K562 (cell line): Measurements from ENCODE around the gene AP3M1. TPM values are rescaled to one million over a fixed set of nuclear protein-coding genes. Genes with fewer than 3 reads are reported as not detected.
A peak's percentile ranks its signal among the peaks of the same experiment; 100 is the strongest.

Source experiments
- ETV6 ChIP-seq, 3 experiments: fragments of 150-350 bp in 1 of 3; sonication (generic) in 1 of 3; formaldehyde crosslinking in 1 of 3; IDR thresholded peaks; 2 replicates each; pipeline versions ENCODE4 v1.6.1 to v1.8.0; 2014 to 2022; ENCODE audit warnings: borderline replicate concordance in 2 of 3, low read depth in 2 of 3, antibody characterized with exemption in 1 of 3, low read length in 1 of 3, mild to moderate bottlenecking in 1 of 3, missing genetic modification reagents in 1 of 3
- GATAD2A ChIP-seq: fragments of 450-650 bp; IDR thresholded peaks from 2 replicates; pipeline ENCODE4 v1.6.1; 2017
- HNRNPK ChIP-seq: fragments of 200-400 bp; formaldehyde crosslinking; IDR thresholded peaks from one replicate; pipeline ENCODE4 v1.6.1; 2018; ENCODE audit warnings: mild to moderate bottlenecking, low read depth, low read length; ENCODE audit not compliant: poor library complexity, severe bottlenecking
- NCOA4 ChIP-seq: fragments of 450-650 bp; IDR thresholded peaks from 2 replicates; pipeline ENCODE4 v1.6.1; 2018; ENCODE audit warnings: mild to moderate bottlenecking; ENCODE audit not compliant: partially characterized antibody
- SETDB1 ChIP-seq: IDR thresholded peaks from one replicate; pipeline ENCODE4 v1.6.1; 2012; ENCODE audit warnings: low read length, control low read depth, inconsistent platforms
- SP2 ChIP-seq: IDR thresholded peaks from 2 replicates; pipeline ENCODE4 v1.6.1; 2011; ENCODE audit warnings: mild to moderate bottlenecking, low read depth, low read length, moderate library complexity; ENCODE audit not compliant: poor library complexity, severe bottlenecking; ENCODE audit errors: extremely low read depth
- ZBTB33 ChIP-seq: sonication (generic); formaldehyde crosslinking; IDR thresholded peaks from 2 replicates; pipeline ENCODE4 v1.8.1; 2023; ENCODE audit warnings: mild to moderate bottlenecking, missing genetic modification reagents
- ZNF140 ChIP-seq: fragments of 250-450 bp; sonication (Bioruptor Pico); IDR thresholded peaks from 2 replicates; pipeline ENCODE4 v1.8.0; 2021; ENCODE audit warnings: moderate library complexity, mild to moderate bottlenecking, inconsistent platforms
- ZNF764 ChIP-seq: fragments of 250-450 bp; sonication (Bioruptor Pico); IDR thresholded peaks from 2 replicates; pipeline ENCODE4 v1.4.0; 2020; ENCODE audit warnings: low read depth, mild to moderate bottlenecking, moderate library complexity
- polyA plus RNA-seq, 8 experiments: library from polyadenylated mRNA; depleted of rRNA in 4 of 8; stranded (reverse) in 5 of 8; unstranded in 3 of 8; fragments of >200 nt; fragmentation: Nextera tagmentation in 2 of 8; fragmentation: Illumina TruSeq in 1 of 8; extraction: Ambion mirVana in 2 of 8; extraction: Trizol in 1 of 8; gene quantifications; 2 replicates each; pipeline versions ENCODE4 v1.2.1 to v1.2.3, GENCODE V29; 2011 to 2014; ENCODE audit warnings: inconsistent platforms in 1 of 8, missing spikeins in 1 of 8
- total RNA-seq, 7 experiments: library from RNA; depleted of rRNA in 6 of 7; stranded (reverse); fragments of >200 nt in 6 of 7; fragmentation: Illumina TruSeq in 2 of 7; extraction: Trizol in 2 of 7; gene quantifications; 2 replicates each; pipeline versions ENCODE4 v1.2.1 to v1.2.3, GENCODE V29; 2011 to 2021; ENCODE audit warnings: low replicate concordance in 1 of 7
- TF ChIP-seq, protein P1 (sequence below): fragments of 200-600 bp; sonication (generic); IDR thresholded peaks from one replicate; pipeline ENCODE4 v1.6.1; 2012; ENCODE audit warnings: mild to moderate bottlenecking, low read depth, low read length, inconsistent platforms

AP3M1 gene
- total and polyA plus RNA-seq, 9 of the 15 experiments (the other 6 are each of a cell fraction or from before 2014, with no cell fraction given) = 44.3 to 135 (median 67.6) TPM

DNA sequence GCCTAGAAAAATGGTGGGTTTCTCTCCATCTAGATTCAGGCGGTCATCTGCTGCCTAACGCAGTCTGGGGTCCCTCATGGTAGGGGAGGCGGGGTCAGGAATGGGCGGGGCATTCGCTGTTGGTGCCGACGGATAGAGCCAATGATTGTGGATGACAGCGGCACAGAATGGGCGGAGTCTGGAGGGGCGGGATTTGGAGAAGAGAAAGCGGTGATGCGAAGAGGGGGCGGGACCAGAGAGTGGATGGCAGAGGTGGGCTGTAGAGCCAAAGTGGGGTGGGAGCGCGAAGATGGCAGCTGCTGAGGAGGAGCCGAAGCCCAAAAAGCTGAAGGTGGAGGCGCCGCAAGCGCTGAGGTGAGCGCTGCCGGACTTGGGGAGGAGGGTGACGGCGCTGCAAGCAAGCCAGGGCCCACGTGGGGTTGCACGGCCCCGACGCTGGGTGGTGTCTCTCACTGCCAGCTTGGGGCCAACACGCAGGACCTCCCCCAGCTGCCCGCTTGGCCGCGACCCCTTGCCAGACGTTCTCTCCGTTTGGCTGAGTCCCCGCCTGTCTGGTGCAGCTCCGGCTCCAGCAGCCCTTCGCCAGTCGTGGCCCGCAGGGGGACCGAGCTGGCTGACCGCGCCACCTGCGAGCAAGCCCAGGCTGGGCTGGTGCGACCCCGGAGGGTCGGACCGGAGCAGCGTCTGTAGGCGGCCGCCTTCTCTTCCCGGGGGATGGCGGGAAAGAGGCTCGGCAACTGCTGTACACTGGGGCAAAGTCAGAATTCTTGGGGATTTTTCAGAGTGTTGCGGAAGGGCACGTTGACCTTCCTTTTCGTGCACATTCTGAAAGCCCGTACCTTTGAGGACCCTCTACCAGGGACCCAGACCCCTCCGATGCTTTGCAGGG, 606 bp upstream of the AP3M1 start, which contains the start of gene ADK (continued):
- no peak for TF ChIP-seq SP2
- peak; percentile 67 for TF ChIP-seq ZBTB33
- no peak for TF ChIP-seq HNRNPK
- peak; percentile 97 for TF ChIP-seq GATAD2A
- TF ChIP-seq, protein P1, sequence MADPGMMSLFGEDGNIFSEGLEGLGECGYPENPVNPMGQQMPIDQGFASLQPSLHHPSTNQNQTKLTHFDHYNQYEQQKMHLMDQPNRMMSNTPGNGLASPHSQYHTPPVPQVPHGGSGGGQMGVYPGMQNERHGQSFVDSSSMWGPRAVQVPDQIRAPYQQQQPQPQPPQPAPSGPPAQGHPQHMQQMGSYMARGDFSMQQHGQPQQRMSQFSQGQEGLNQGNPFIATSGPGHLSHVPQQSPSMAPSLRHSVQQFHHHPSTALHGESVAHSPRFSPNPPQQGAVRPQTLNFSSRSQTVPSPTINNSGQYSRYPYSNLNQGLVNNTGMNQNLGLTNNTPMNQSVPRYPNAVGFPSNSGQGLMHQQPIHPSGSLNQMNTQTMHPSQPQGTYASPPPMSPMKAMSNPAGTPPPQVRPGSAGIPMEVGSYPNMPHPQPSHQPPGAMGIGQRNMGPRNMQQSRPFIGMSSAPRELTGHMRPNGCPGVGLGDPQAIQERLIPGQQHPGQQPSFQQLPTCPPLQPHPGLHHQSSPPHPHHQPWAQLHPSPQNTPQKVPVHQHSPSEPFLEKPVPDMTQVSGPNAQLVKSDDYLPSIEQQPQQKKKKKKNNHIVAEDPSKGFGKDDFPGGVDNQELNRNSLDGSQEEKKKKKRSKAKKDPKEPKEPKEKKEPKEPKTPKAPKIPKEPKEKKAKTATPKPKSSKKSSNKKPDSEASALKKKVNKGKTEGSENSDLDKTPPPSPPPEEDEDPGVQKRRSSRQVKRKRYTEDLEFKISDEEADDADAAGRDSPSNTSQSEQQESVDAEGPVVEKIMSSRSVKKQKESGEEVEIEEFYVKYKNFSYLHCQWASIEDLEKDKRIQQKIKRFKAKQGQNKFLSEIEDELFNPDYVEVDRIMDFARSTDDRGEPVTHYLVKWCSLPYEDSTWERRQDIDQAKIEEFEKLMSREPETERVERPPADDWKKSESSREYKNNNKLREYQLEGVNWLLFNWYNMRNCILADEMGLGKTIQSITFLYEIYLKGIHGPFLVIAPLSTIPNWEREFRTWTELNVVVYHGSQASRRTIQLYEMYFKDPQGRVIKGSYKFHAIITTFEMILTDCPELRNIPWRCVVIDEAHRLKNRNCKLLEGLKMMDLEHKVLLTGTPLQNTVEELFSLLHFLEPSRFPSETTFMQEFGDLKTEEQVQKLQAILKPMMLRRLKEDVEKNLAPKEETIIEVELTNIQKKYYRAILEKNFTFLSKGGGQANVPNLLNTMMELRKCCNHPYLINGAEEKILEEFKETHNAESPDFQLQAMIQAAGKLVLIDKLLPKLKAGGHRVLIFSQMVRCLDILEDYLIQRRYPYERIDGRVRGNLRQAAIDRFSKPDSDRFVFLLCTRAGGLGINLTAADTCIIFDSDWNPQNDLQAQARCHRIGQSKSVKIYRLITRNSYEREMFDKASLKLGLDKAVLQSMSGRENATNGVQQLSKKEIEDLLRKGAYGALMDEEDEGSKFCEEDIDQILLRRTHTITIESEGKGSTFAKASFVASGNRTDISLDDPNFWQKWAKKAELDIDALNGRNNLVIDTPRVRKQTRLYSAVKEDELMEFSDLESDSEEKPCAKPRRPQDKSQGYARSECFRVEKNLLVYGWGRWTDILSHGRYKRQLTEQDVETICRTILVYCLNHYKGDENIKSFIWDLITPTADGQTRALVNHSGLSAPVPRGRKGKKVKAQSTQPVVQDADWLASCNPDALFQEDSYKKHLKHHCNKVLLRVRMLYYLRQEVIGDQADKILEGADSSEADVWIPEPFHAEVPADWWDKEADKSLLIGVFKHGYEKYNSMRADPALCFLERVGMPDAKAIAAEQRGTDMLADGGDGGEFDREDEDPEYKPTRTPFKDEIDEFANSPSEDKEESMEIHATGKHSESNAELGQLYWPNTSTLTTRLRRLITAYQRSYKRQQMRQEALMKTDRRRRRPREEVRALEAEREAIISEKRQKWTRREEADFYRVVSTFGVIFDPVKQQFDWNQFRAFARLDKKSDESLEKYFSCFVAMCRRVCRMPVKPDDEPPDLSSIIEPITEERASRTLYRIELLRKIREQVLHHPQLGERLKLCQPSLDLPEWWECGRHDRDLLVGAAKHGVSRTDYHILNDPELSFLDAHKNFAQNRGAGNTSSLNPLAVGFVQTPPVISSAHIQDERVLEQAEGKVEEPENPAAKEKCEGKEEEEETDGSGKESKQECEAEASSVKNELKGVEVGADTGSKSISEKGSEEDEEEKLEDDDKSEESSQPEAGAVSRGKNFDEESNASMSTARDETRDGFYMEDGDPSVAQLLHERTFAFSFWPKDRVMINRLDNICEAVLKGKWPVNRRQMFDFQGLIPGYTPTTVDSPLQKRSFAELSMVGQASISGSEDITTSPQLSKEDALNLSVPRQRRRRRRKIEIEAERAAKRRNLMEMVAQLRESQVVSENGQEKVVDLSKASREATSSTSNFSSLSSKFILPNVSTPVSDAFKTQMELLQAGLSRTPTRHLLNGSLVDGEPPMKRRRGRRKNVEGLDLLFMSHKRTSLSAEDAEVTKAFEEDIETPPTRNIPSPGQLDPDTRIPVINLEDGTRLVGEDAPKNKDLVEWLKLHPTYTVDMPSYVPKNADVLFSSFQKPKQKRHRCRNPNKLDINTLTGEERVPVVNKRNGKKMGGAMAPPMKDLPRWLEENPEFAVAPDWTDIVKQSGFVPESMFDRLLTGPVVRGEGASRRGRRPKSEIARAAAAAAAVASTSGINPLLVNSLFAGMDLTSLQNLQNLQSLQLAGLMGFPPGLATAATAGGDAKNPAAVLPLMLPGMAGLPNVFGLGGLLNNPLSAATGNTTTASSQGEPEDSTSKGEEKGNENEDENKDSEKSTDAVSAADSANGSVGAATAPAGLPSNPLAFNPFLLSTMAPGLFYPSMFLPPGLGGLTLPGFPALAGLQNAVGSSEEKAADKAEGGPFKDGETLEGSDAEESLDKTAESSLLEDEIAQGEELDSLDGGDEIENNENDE = no peak
- TF ChIP-seq ZNF764 (CRISPR knock-in tag) = no peak
- no peak for TF ChIP-seq ZNF140 (CRISPR knock-in tag)
- no peak for TF ChIP-seq SETDB1
- no peak for TF ChIP-seq ETV6 (IDR thresholded peaks at IDR 0.05; ENCODE audit: borderline replicate concordance in 1 of 2, low read depth in 2 of 2, low read length in 1 of 2)
- TF ChIP-seq ETV6 (CRISPR knock-in tag; IDR thresholded peaks at IDR 0.05; ENCODE audit: borderline replicate concordance) = peak; percentile 91
- no peak for TF ChIP-seq NCOA4
